ENCODE data around the gene C1QBP. TPM values are rescaled to one million over a fixed set of nuclear protein-coding genes. Genes with fewer than 3 reads are reported as not detected.

The C1QBP gene
- total RNA-seq, 4 donors from 2014 or later = 89.4 to 153 (median 119) TPM

DNA sequence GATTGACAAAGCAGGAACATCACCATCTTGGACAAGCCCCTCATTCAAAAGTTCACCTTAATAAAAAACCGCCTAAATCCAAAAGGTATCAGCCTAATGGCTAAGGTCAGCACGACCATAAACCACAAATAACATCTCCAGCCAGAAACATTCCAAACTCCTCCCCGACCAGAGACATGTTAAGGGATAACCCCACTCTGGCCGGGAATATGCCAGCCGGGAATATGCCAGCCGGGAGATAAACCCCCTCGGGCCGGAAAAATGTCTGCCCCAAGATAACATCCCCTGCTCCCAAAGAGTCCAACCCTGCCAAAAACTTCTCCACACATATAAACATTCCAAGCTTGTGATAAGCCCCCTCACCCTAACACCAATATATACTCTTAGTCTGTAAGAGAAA is 28.5 kb upstream of the C1QBP start:
- H3K4me3 ChIP-seq (ENCODE audit: low read depth, poor library complexity, severe bottlenecking) = no peak overlapping the region
- DNase-seq (ENCODE audit: low spot score in 2 of 2) = no peak
- TF ChIP-seq CTCF (IDR thresholded peaks at IDR 0.05) = no peak
- TF ChIP-seq POLR2A (IDR thresholded peaks at IDR 0.05) = no peak
- WGBS, 2 donors = 6 to 10% methylated on average over 8 of the region's 8 CpGs
- intact Hi-C loops (cut with DNase I; ENCODE audit: low total_unique reads) = no loop called here

DNA sequence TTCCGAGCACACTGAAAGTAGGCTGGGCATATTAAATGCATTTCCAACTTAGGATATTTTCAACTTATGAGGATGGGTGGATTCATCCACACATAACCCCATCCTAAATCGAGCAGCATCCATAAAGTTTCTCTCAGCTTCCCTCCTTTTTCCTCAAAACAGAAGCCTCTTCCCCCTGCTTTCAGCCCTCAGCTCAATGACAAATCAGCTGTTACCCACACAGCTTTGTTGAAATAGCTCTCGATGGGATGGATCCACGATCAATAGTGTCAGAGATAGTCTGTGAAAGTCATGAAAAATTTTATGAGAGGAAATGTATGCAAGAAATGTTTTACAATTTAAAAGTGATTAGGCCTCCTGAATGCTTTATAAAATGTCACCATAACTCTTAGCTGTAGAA is 27.3 kb upstream of the C1QBP start:
- TF ChIP-seq POLR2A (IDR thresholded peaks at IDR 0.05) (no peak), CTCF (IDR thresholded peaks at IDR 0.05) (no peak)
- DNase-seq (ENCODE audit: low spot score in 2 of 2) = no peak
- intact Hi-C loops (cut with DNase I; ENCODE audit: low total_unique reads) = no loop called here
- no peak overlapping the region for H3K4me3 ChIP-seq (ENCODE audit: low read depth, poor library complexity, severe bottlenecking)
- 88 to 90% methylated on average over 4 of the region's 4 CpGs for WGBS, 2 donors

DNA sequence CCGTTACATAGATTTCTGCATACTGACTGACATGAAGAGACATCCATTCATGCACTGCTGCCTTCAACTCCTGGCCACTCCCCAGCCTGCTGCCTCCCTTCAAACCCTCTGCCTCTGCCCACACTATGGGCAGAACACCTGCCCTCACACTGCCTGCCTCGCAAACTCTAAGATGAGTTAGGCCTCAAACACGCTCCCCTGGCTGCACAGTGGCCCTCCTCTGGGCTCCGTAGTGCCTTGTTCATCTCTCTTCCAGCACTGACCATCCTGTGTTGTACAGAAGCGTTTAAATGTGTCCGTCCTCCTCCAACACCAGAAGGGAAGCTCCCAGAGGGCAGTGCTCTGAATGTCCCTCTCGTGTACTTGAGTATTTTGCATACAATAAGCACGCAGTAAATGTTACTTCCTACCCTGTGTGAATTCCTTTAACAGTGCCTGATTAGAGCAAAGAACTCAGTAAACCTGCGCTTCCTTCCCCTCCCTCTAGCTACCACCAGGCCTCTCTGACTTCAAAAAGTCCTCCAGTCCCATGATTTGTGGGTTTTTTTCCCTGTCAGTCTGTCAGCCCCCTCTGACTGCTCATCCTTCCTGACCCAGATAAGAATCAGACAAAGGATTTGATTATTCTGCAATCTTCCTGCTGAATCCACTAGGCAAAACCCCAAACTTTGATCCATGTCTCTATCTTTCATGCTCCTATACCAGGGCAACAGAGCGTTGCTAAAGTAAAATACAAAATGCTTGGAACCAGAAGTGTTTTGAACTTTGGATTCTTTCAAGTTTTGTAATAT is 26.0 kb upstream of the C1QBP start:
- intact Hi-C loops (cut with DNase I; ENCODE audit: low total_unique reads) = no loop called here
- no peak overlapping the region for H3K4me3 ChIP-seq (ENCODE audit: low read depth, poor library complexity, severe bottlenecking)
- 79% methylated on average over 10 of the region's 10 CpGs for WGBS, 2 donors
- TF ChIP-seq CTCF (IDR thresholded peaks at IDR 0.05) (no peak), POLR2A (IDR thresholded peaks at IDR 0.05) (no peak)
- DNase-seq (ENCODE audit: low spot score in 2 of 2) = no peak

DNA sequence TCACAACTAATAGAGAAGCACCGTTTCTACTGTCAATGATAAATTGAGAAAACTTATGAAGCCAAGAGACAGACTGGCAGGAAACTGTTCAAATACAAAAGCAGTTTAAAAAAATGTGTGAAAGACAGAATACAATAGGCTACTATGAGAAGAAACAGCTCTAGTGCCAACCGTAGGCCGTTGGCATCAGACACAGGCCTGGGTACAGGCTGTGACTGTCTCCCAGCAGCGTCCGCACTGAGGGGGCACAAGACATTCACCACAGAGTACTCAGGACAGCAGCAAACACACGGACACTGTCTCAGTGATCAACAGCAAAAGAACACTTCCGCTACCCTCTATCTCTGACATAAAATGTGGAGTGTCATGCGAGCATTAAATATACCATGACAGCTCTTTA is 7.8 kb upstream of the C1QBP start:
- H3K4me3 ChIP-seq (ENCODE audit: low read depth, poor library complexity, severe bottlenecking) = no peak overlapping the region
- intact Hi-C loops (cut with DNase I; ENCODE audit: low total_unique reads) = no loop called here
- TF ChIP-seq CTCF (IDR thresholded peaks at IDR 0.05) (no peak), POLR2A (IDR thresholded peaks at IDR 0.05) (no peak)
- no peak for DNase-seq (ENCODE audit: low spot score in 2 of 2)
- WGBS, 2 donors = 88 to 92% methylated on average over 8 of the region's 8 CpGs

DNA sequence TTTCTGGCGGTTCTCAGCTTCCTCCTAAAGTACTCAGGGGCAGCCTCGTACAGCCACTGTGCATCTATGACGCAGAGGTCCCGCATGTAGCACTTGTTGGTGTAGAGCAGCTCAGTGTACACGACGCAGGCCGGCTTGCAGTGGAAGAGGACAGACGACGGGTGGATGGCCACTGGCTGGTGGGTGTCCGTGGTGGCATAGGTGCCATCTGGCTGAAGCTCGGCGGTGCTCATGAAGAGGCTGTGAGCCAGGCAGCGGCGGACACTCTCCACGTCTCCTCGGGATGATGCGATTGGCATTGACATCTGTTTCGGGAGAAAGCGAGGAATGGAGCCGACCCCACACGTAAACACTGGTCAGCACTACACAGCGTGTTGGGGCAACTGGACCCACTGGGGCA is 5.3 kb upstream of the C1QBP start:
- intact Hi-C loops (cut with DNase I; ENCODE audit: low total_unique reads) = no loop called here
- WGBS, 2 donors = 91 to 93% methylated on average over 19 to 22 of the region's 22 CpGs
- TF ChIP-seq CTCF (IDR thresholded peaks at IDR 0.05) = no peak
- TF ChIP-seq POLR2A (IDR thresholded peaks at IDR 0.05) = no peak

GRCh38 chr17:5443728-5444127 is 4.8 kb upstream of the C1QBP start:
- WGBS, 2 donors = 95 to 97% methylated on average over 6 of the region's 6 CpGs
- no peak for DNase-seq (ENCODE audit: low spot score in 2 of 2)
- intact Hi-C loops (cut with DNase I; ENCODE audit: low total_unique reads) = no loop called here
- no peak for TF ChIP-seq CTCF (IDR thresholded peaks at IDR 0.05)
- no peak for TF ChIP-seq POLR2A (IDR thresholded peaks at IDR 0.05)
- H3K4me3 ChIP-seq (ENCODE audit: low read depth, poor library complexity, severe bottlenecking) = no peak overlapping the region

More for the DNA sequence above, 5.3 kb upstream of the C1QBP start:
- no peak for DNase-seq (ENCODE audit: low spot score in 2 of 2)
- no peak overlapping the region for H3K4me3 ChIP-seq (ENCODE audit: low read depth, poor library complexity, severe bottlenecking)
